Bronchial epithelial cell (primary cell): ENCODE results near the gene GJA4. TPM values are rescaled to one million over a fixed set of nuclear protein-coding genes. Genes with fewer than 3 reads are reported as not detected.

Experiments
- DNase-seq: peaks from one replicate; pipeline ENCODE4 v3.0.0-alpha.2; 2010; ENCODE audit warnings: low read depth
- FAIRE-seq: peaks from 2 replicates; lab custom pipeline; 2011; peaks lifted over from hg19 to GRCh38; lab: Jason Lieb, UNC
- H3K27me3 ChIP-seq: 2 replicates; pipeline ENCODE4 v1.5.1; 2011; ENCODE audit warnings: low read length; ENCODE audit not compliant: control insufficient read depth, insufficient read depth
- H3K36me3 ChIP-seq: 2 replicates; pipeline ENCODE4 v1.5.1; 2011; ENCODE audit warnings: low read length; ENCODE audit not compliant: control insufficient read depth, insufficient read depth
- H3K4me3 ChIP-seq: 2 replicates; pipeline ENCODE4 v1.5.1; 2011; ENCODE audit warnings: mild to moderate bottlenecking, low read depth, low read length, control low read depth
- total RNA-seq: library from RNA; depleted of rRNA; stranded (reverse); fragments of >200 nt; gene quantifications from 2 replicates; pipeline ENCODE4 v1.2.1, GENCODE V29; 2014
- TF ChIP-seq, protein P1 (sequence below): IDR thresholded peaks from 2 replicates; pipeline ENCODE4 v1.5.1; 2011; ENCODE audit warnings: mild to moderate bottlenecking, moderate library complexity, low read length, control low read depth, inconsistent platforms; ENCODE audit not compliant: insufficient read depth, severe bottlenecking

Gene GJA4
- total RNA-seq, 1 donor from 2014 or later = not detected

DNA sequence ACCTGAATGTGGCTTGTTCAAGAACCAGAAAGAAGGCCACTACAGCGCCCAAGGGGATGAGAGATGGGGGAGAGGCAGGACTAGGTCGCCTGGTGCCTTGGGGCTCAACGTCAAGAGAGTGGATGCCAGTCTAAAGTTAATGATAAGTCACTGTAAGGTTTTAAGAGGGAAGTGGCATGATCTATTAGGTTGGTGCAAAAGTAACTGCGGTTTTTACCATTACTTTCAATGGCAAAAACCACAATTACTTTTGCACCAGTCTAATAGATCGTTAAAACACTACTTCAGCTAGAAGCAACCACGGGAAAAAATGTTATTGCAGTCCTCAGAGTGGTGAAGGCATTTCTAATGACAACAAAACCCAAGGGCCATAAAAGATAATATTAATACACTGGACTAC lies 14.4 kb upstream of the GJA4 start:
- Histone ChIP-seq H3K27me3 (no peaks in the 10 kb centered on the region), H3K4me3 (no peak overlapping the region), H3K36me3 (no peaks in the 10 kb centered on the region)
- no peak for DNase-seq
- FAIRE-seq = no peak
- TF ChIP-seq, protein P1, sequence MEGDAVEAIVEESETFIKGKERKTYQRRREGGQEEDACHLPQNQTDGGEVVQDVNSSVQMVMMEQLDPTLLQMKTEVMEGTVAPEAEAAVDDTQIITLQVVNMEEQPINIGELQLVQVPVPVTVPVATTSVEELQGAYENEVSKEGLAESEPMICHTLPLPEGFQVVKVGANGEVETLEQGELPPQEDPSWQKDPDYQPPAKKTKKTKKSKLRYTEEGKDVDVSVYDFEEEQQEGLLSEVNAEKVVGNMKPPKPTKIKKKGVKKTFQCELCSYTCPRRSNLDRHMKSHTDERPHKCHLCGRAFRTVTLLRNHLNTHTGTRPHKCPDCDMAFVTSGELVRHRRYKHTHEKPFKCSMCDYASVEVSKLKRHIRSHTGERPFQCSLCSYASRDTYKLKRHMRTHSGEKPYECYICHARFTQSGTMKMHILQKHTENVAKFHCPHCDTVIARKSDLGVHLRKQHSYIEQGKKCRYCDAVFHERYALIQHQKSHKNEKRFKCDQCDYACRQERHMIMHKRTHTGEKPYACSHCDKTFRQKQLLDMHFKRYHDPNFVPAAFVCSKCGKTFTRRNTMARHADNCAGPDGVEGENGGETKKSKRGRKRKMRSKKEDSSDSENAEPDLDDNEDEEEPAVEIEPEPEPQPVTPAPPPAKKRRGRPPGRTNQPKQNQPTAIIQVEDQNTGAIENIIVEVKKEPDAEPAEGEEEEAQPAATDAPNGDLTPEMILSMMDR = no peak

DNA sequence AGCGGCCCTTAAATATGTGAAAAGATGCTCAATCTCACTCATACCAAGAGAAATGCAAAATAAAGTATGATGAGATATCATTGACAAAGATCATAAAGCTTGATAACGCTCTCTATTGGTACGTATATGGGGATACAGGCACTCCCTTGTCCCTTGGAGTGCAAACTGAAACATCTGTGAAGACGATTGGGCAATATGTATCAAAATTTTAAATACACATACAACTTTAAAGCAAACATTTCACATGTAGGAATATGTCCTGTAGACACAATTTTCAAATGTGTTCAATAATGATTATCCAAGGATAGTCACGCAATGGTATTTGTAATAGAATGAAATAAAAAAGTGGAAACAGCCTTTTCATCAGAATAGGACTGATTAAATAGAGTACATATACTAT lies 13.8 kb upstream of the GJA4 start:
- FAIRE-seq (no peak), DNase-seq (no peak)
- TF ChIP-seq, protein P1 = no peak
- Histone ChIP-seq H3K36me3 (peaks cover 2% of the 10 kb centered on the region), H3K27me3 (no peaks in the 10 kb centered on the region), H3K4me3 (no peak overlapping the region)

DNA sequence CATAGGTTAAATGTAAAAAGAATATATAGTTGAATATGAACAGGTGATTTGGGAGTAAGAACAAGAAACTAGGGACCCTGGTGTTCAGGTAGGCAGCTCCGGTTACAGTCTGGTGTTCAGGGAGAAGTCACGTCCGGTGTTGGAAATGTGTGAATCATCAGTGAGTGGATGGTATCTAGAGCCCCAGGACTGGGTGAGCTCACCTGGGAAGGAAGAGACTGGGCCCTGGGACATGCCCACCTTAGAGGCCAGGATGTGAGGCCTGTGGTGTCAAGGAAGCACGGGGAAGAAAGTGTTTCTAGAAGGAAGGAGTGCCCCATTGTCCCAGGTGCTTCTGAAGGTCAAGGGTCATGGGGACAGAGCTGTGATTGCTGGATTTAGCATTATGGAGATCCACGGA lies 13.3 kb upstream of the GJA4 start:
- FAIRE-seq (peak; percentile 50), DNase-seq (peak; percentile 96)
- Histone ChIP-seq H3K4me3 (no peak overlapping the region), H3K27me3 (no peaks in the 10 kb centered on the region), H3K36me3 (peaks cover 3% of the 10 kb centered on the region)
- TF ChIP-seq, protein P1 = no peak

DNA sequence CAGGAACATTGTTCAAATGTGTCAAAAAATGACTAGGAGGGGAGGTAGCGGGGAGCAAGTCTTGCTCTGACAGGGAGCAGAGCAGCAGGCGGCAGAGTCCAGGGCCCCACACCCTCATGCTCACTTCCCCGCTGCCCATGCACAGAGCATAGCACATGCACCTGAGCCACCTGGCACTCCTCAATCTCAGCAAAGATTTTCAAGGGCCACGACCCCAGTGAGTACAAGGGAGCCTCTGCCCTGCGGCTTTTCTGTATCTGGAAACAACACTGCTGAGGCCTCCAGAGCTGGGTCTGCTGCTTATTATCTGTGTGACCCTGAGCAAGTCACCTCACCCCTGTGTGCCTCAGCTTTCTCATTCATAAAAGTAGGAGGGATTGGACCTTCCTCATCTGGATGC lies 12.8 kb upstream of the GJA4 start:
- Histone ChIP-seq H3K36me3 (peaks cover 8% of the 10 kb centered on the region), H3K27me3 (no peaks in the 10 kb centered on the region), H3K4me3 (no peak overlapping the region)
- DNase-seq (no peak), FAIRE-seq (no peak)
- TF ChIP-seq, protein P1 = no peak

DNA sequence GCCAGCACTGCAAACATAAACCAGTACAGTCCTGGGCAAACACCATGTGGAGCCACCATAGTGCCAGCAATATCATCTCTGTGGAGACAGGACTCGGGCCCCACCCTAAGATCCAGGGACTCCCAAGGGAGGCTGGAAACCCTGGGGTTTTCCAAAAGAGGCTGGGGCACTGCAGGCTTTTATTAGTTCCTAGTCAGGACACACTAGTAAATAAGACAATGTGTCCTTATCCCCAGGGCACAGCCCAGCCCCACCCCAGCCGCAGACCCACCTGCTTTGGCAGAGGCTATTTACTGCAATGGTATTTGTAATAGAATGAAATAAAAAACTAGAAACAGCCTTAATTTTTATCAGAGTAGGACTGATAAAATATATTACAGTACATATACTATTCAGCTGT lies 12.3 kb upstream of the GJA4 start:
- TF ChIP-seq, protein P1 = no peak
- Histone ChIP-seq H3K36me3 (peaks cover 13% of the 10 kb centered on the region), H3K4me3 (peak overlapping the region; percentile 87), H3K27me3 (no peaks in the 10 kb centered on the region)
- FAIRE-seq = no peak
- DNase-seq = peak; percentile 35

DNA sequence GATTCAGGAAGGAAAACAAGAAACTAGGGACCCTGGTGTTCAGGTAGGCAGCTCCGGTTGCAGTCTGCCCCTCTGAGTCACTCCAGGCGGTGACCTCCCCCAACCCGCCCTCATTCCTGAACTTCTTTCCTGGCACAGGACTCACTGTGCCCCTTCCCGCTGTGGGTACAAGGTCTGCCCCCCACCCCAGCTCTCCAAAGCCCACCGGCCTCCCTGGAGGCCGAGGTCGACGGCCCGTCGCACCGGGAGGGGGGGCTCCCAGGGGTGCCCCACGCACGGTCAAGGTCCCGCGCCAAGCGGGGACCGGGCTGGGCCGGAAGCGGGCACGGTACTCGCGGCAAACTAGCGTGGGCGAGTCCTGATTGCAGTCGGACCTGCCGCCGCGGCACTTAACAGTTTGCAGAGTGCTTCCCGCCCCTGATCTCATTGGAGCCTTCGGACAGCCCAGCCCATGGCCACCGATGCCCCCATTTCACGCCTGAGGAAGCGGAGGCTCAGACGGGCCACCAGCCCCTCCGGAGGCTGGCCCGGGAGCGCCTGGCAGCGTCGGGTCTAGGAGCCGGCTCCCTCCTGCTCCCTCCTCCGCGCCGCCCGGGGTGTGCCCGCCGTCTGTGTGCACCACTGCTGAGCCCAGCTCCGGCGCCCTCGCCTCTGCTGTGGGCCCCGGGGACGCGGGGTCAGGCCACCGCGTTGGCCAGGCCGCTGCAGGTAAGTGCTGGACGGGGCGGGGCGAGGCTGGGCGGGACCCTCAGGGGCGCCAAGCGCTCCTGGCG lies 11.5 kb upstream of the GJA4 start, which contains the start of gene GJB3:
Gene GJB3, plus strand, starts transcription at position 144 of the 773 bp plus-strand sequence. CDS start 3,549 bp downstream, outside the sequence.
- FAIRE-seq (no peak), DNase-seq (peak; percentile 72)
- peaks cover 19% of the 10 kb centered on the region for H3K36me3 ChIP-seq
- H3K27me3 ChIP-seq = no peaks in the 10 kb centered on the region
- TF ChIP-seq, protein P1 = no peak
- H3K4me3 ChIP-seq = peak within 1 kb of the TSS; percentile 87
